Activated naive CD8-positive, alpha-beta T cell treated with anti-CD3 and anti-CD28 coated beads, Interleukin-2, amount 10 ng/mL, durations not matched to agents 7 days and 5 days (primary cell): Measurements from ENCODE around the gene LIG3. TPM values are rescaled to one million over a fixed set of nuclear protein-coding genes. Genes with fewer than 3 reads are reported as not detected.
"Not testable (repeated sequence)": the region's sequence is repeated elsewhere in the genome, so short reads cannot be mapped to it uniquely, and the experiment has no call there.

Source experiments
- ATAC-seq: fragments of 150-1000 bp; cut with Tn5 transposase; one replicate; pipeline ENCODE4 v1.10.0; 2021; ENCODE audit warnings: low read depth, moderate library complexity
- POLR2A ChIA-PET: fragments of 350-600 bp; sonication (Branson Sonifier 250); formaldehyde crosslinking; loops from one replicate; lab custom pipeline; 2021; ENCODE audit warnings: antibody characterized with exemption; lab: Charles Lee
- DNase-seq: peaks from one replicate; pipeline ENCODE4 v3.0.0; 2021
- H3K27ac Mint-ChIP-seq: one replicate; pipeline ENCODE4 v1.8.0; 2022; ENCODE audit warnings: mild to moderate bottlenecking, mixed read lengths
- H3K27me3 Mint-ChIP-seq: one replicate; pipeline ENCODE4 v1.8.0; 2022; ENCODE audit warnings: mild to moderate bottlenecking, moderate library complexity, mixed read lengths
- H3K36me3 Mint-ChIP-seq: one replicate; pipeline ENCODE4 v1.8.0; 2021; ENCODE audit warnings: mild to moderate bottlenecking, mixed read lengths
- H3K4me1 Mint-ChIP-seq: one replicate; pipeline ENCODE4 v1.8.0; 2021; ENCODE audit warnings: mixed read lengths
- H3K4me3 Mint-ChIP-seq: one replicate; pipeline ENCODE4 v1.8.0; 2022; ENCODE audit warnings: mild to moderate bottlenecking, moderate library complexity, mixed read lengths
- H3K9me3 Mint-ChIP-seq: one replicate; pipeline ENCODE4 v1.8.0; 2021; ENCODE audit warnings: mixed read lengths
- total RNA-seq, 2 experiments: library from RNA; stranded (reverse); gene quantifications; one replicate each; pipeline ENCODE4 v1.2.3, GENCODE V29; 2021

Gene LIG3
- 10 to 100 TPM; 39.7 to 40.3 TPM for total RNA-seq

- ATAC-seq (peak; percentile 82), DNase-seq (peak; percentile 95)
- H3K36me3 Mint-ChIP-seq = peaks cover 2% of the 10 kb centered on the region
- H3K27ac Mint-ChIP-seq = peak within 1 kb of the TSS; percentile 93
- peaks cover 31% of the 10 kb centered on the region for H3K4me1 Mint-ChIP-seq
- no peaks in the 10 kb centered on the region for H3K27me3 Mint-ChIP-seq
- H3K9me3 Mint-ChIP-seq = no peaks in the 10 kb centered on the region
- POLR2A ChIA-PET = interaction anchor here (1.0 to 3.4 kb wide), 10 partner anchors 11 to 139 kb away, joined by 3 to 23 read pairs (median 7); partner anchors contain the start of genes CCT6B, RAD51D and ZNF830
- peak within 1 kb of the TSS; percentile 91 for H3K4me3 Mint-ChIP-seq
Measured at GRCh38 chr17:34980353-34980680, at the start of gene LIG3. Gene LIG3, plus strand, starts transcription at chr17:34980512. Its CDS starts 2,494 bp downstream, at chr17:34983006.

GRCh38 chr17:34950780-34951179 is 29.5 kb upstream of the LIG3 start:
- DNase-seq, H3K27me3 Mint-ChIP-seq, H3K4me3 Mint-ChIP-seq, H3K9me3 Mint-ChIP-seq, H3K36me3 Mint-ChIP-seq, ATAC-seq, POLR2A ChIA-PET, H3K4me1 Mint-ChIP-seq, H3K27ac Mint-ChIP-seq: not testable (repeated sequence)

- ATAC-seq (no peak), DNase-seq (no peak)
- Mint-ChIP-seq H3K9me3 (peaks cover 2% of the 10 kb centered on the region), H3K4me3 (no peak overlapping the region), H3K27ac (no peak overlapping the region), H3K36me3 (peaks cover 15% of the 10 kb centered on the region), H3K27me3 (peaks cover 4% of the 10 kb centered on the region), H3K4me1 (peaks cover 17% of the 10 kb centered on the region)
- POLR2A ChIA-PET = no interaction called here
Measured at GRCh38 chr17:34958438-34958837, 21.9 kb upstream of the LIG3 start.

- peaks cover 2% of the 10 kb centered on the region for H3K9me3 Mint-ChIP-seq
- H3K27ac Mint-ChIP-seq = peak within 1 kb of the TSS; percentile 100
- H3K27me3 Mint-ChIP-seq = peaks cover 4% of the 10 kb centered on the region
- H3K36me3 Mint-ChIP-seq = peaks cover 22% of the 10 kb centered on the region
- DNase-seq (peak; percentile 87), ATAC-seq (peak; percentile 92)
- POLR2A ChIA-PET = interaction anchor here (0.9 to 1.7 kb wide), 6 partner anchors 9 to 129 kb away, joined by 3 to 22 read pairs (median 4); partner anchors contain the start of genes LIG3 and RFFL
- H3K4me1 Mint-ChIP-seq = peaks cover 20% of the 10 kb centered on the region
- H3K4me3 Mint-ChIP-seq = peak within 1 kb of the TSS; percentile 100
Measured at GRCh38 chr17:34961093-34961911, 19.0 kb upstream of the LIG3 start, which contains the start of the genes CCT6B and ZNF830. Gene CCT6B, minus strand, starts transcription at chr17:34961460. Its CDS starts 67 bp downstream, at chr17:34961393. Gene ZNF830, plus strand, starts transcription at chr17:34961540. Its CDS starts 27 bp downstream, at chr17:34961567.

- Mint-ChIP-seq H3K27me3 (peaks cover 2% of the 10 kb centered on the region), H3K4me3 (no peak overlapping the region), H3K9me3 (no peaks in the 10 kb centered on the region), H3K4me1 (peaks cover 7% of the 10 kb centered on the region), H3K27ac (no peak overlapping the region), H3K36me3 (peaks cover 4% of the 10 kb centered on the region)
- POLR2A ChIA-PET = interaction anchor here (1.0 kb wide), 1 partner anchor 9 kb away, joined by 3 read pairs; no protein-coding TSS in a partner anchor
- ATAC-seq (no peak), DNase-seq (no peak)
Measured at GRCh38 chr17:34974179-34974578, 6.1 kb upstream of the LIG3 start.

- Mint-ChIP-seq H3K27ac (no peak overlapping the region), H3K36me3 (peaks cover 2% of the 10 kb centered on the region), H3K4me3 (no peak overlapping the region), H3K27me3 (peaks cover 2% of the 10 kb centered on the region), H3K4me1 (peaks cover 13% of the 10 kb centered on the region), H3K9me3 (no peaks in the 10 kb centered on the region)
- ATAC-seq = no peak
- DNase-seq = no peak
- POLR2A ChIA-PET = interaction anchor here (1.0 kb wide), 1 partner anchor 8 kb away, joined by 3 read pairs; no protein-coding TSS in a partner anchor
Measured at GRCh38 chr17:34974794-34975785, 5.2 kb upstream of the LIG3 start.

GRCh38 chr17:34979153-34979552 is 1.2 kb upstream of the LIG3 start:
- peaks cover 31% of the 10 kb centered on the region for H3K4me1 Mint-ChIP-seq
- H3K27me3 Mint-ChIP-seq = no peaks in the 10 kb centered on the region
- no peak overlapping the region for H3K27ac Mint-ChIP-seq
- POLR2A ChIA-PET = interaction anchor here (3.4 kb wide), 1 partner anchor 18 kb away, joined by 22 read pairs; the partner anchor contains the start of genes CCT6B and ZNF830
- H3K36me3 Mint-ChIP-seq = peaks cover 3% of the 10 kb centered on the region
- ATAC-seq (no peak), DNase-seq (no peak)
- H3K9me3 Mint-ChIP-seq = no peaks in the 10 kb centered on the region
- no peak overlapping the region for H3K4me3 Mint-ChIP-seq

- peak overlapping the region; percentile 93 for H3K27ac Mint-ChIP-seq
- ATAC-seq = no peak
- H3K27me3 Mint-ChIP-seq = no peaks in the 10 kb centered on the region
- POLR2A ChIA-PET = interaction anchor here (1.3 to 3.4 kb wide), 8 partner anchors 12 to 140 kb away, joined by 3 to 23 read pairs (median 9); partner anchors contain the start of genes CCT6B, RAD51D and ZNF830
- H3K4me1 Mint-ChIP-seq = peaks cover 32% of the 10 kb centered on the region
- no peak for DNase-seq
- H3K4me3 Mint-ChIP-seq = peak overlapping the region; percentile 91
- H3K36me3 Mint-ChIP-seq = peaks cover 3% of the 10 kb centered on the region
- no peaks in the 10 kb centered on the region for H3K9me3 Mint-ChIP-seq
Measured at GRCh38 chr17:34979650-34980352, 511 bp upstream of the LIG3 start.

GRCh38 chr17:34980681-34981537 is 597 bp downstream of the LIG3 start:
- no peaks in the 10 kb centered on the region for H3K9me3 Mint-ChIP-seq
- no peaks in the 10 kb centered on the region for H3K27me3 Mint-ChIP-seq
- H3K4me3 Mint-ChIP-seq = peak overlapping the region; percentile 86
- DNase-seq (peak; percentile 91), ATAC-seq (peak; percentile 88)
- peaks cover 1% of the 10 kb centered on the region for H3K36me3 Mint-ChIP-seq
- peaks cover 31% of the 10 kb centered on the region for H3K4me1 Mint-ChIP-seq
- POLR2A ChIA-PET = interaction anchor here (1.0 to 3.4 kb wide), 11 partner anchors 11 to 260 kb away, joined by 3 to 23 read pairs (median 6); partner anchors contain the start of genes CCT6B, RAD51D and ZNF830
- peak overlapping the region; percentile 88 for H3K27ac Mint-ChIP-seq

GRCh38 chr17:34981538-34982241 is 1.4 kb downstream of the LIG3 start:
- peaks cover 31% of the 10 kb centered on the region for H3K4me1 Mint-ChIP-seq
- peak overlapping the region; percentile 86 for H3K4me3 Mint-ChIP-seq
- POLR2A ChIA-PET = interaction anchor here (0.7 to 3.4 kb wide), 14 partner anchors 7 to 1744 kb away, joined by 3 to 23 read pairs (median 6); partner anchors contain the start of genes CCT6B, RAD51D and ZNF830
- H3K36me3 Mint-ChIP-seq = peaks cover 3% of the 10 kb centered on the region
- H3K9me3 Mint-ChIP-seq = no peaks in the 10 kb centered on the region
- DNase-seq (no peak), ATAC-seq (no peak)
- peak overlapping the region; percentile 88 for H3K27ac Mint-ChIP-seq
- H3K27me3 Mint-ChIP-seq = no peaks in the 10 kb centered on the region

- H3K36me3 Mint-ChIP-seq = peaks cover 17% of the 10 kb centered on the region
- no peak for DNase-seq
Measured at GRCh38 chr17:34987232-34987631, 6.9 kb downstream of the LIG3 start.

More at GRCh38 chr17:34987232-34987631, 6.9 kb downstream of the LIG3 start:
- H3K4me3 Mint-ChIP-seq = no peak overlapping the region
- peaks cover 18% of the 10 kb centered on the region for H3K4me1 Mint-ChIP-seq
- H3K27me3 Mint-ChIP-seq = no peaks in the 10 kb centered on the region
- H3K9me3 Mint-ChIP-seq = no peaks in the 10 kb centered on the region
- POLR2A ChIA-PET = interaction anchor here (0.7 kb wide), 1 partner anchor 359 kb away, joined by 5 read pairs; no protein-coding TSS in a partner anchor
- H3K27ac Mint-ChIP-seq = no peak overlapping the region
- ATAC-seq = no peak
